Liver (tissue), 3 donors: ENCODE results near the gene IL17RE.

Source experiments
- EGR1 ChIP-seq, 2 donors: IDR thresholded peaks; 2 replicates each; pipeline ENCODE4 v1.6.1; 2016 to 2018; ENCODE audit warnings: antibody characterized with exemption in 2 of 2, low read depth in 2 of 2
- FOXA1 ChIP-seq: IDR thresholded peaks from 2 replicates; pipeline ENCODE4 v1.6.1; 2016; ENCODE audit warnings: antibody characterized with exemption
- GABPA ChIP-seq, 2 donors: IDR thresholded peaks in 1 of 2; conservative IDR thresholded peaks in 1 of 2; 2 replicates each; pipeline ENCODE4 v1.6.1; 2016; ENCODE audit warnings: antibody characterized with exemption in 2 of 2, mild to moderate bottlenecking in 1 of 2, moderate library complexity in 1 of 2
- HNF4A ChIP-seq, 2 donors: conservative IDR thresholded peaks; 2 replicates each; pipeline ENCODE4 v1.6.1; 2016; ENCODE audit warnings: antibody characterized with exemption in 2 of 2, mild to moderate bottlenecking in 2 of 2
- JUND ChIP-seq, 2 donors: IDR thresholded peaks; 2 replicates each; pipeline ENCODE4 v1.6.1; 2016; ENCODE audit warnings: antibody characterized with exemption in 2 of 2
- RAD21 ChIP-seq, 2 donors: IDR thresholded peaks; 2 replicates each; pipeline ENCODE4 v1.6.1; 2016; ENCODE audit warnings: antibody characterized with exemption in 2 of 2, mild to moderate bottlenecking in 2 of 2
- SP1 ChIP-seq: IDR thresholded peaks from 2 replicates; pipeline ENCODE4 v1.6.1; 2018; ENCODE audit warnings: antibody characterized with exemption, mild to moderate bottlenecking
- YY1 ChIP-seq: IDR thresholded peaks from 2 replicates; pipeline ENCODE4 v1.6.1; 2016; ENCODE audit warnings: antibody characterized with exemption, mild to moderate bottlenecking
- TF ChIP-seq, protein P1 (sequence below): fragments of 150-350 bp; IDR thresholded peaks from 2 replicates; pipeline ENCODE4 v1.5.1; 2017; ENCODE audit warnings: improper control_type of control experiment, low read depth, low read length; ENCODE audit not compliant: missing input control
- TF ChIP-seq, protein P2 (sequence below): IDR thresholded peaks from 2 replicates; pipeline ENCODE4 v1.6.1; 2016; ENCODE audit warnings: antibody characterized with exemption
- TF ChIP-seq, protein P3 (sequence below): IDR thresholded peaks from 2 replicates; pipeline ENCODE4 v1.6.1; 2016; ENCODE audit warnings: antibody characterized with exemption, mild to moderate bottlenecking
- TF ChIP-seq, protein P4 (sequence below): IDR thresholded peaks from 2 replicates; pipeline ENCODE4 v1.6.1; 2016; ENCODE audit warnings: antibody characterized with exemption
- TF ChIP-seq, protein P5 (sequence below): IDR thresholded peaks from 2 replicates; pipeline ENCODE4 v1.6.1; 2016; ENCODE audit warnings: antibody characterized with exemption
- donor health status: healthy.
- donor health status: healthy.

DNA sequence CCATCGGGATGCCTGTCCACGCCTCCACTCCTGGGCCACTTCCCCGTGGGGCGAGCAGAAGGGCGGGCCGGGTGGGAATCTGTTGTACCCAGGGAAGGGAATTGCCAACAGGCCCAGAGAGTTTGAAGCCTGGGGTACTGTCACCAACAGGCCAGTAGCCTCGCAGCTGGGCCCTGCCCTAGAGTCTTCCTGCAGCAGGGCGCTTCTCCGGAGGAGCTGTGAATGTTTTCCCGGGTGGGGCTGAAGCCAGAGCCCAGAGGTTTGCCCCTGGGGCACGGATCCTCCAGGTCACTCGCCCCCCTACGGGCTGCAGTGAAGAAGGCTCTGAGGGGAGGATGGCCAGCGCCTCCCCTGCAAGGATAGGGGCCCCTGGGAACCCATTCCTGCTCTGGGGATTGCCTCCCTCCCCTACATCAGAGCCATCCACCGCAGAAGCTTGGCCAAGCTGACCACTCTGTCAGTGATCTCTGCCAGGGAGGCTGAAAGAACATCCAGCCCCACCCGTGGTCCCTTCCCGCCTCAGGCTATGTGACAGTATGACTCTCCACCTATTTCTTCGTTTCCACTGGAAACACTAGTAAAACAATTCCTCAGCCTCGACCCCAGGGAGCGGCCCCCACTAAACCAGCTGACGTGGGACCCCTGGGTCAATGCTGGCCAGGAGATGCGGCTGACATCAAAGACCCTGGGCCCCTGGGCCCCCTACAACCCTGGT is 39.4 kb upstream of the IL17RE start:
- TF ChIP-seq, protein P1, sequence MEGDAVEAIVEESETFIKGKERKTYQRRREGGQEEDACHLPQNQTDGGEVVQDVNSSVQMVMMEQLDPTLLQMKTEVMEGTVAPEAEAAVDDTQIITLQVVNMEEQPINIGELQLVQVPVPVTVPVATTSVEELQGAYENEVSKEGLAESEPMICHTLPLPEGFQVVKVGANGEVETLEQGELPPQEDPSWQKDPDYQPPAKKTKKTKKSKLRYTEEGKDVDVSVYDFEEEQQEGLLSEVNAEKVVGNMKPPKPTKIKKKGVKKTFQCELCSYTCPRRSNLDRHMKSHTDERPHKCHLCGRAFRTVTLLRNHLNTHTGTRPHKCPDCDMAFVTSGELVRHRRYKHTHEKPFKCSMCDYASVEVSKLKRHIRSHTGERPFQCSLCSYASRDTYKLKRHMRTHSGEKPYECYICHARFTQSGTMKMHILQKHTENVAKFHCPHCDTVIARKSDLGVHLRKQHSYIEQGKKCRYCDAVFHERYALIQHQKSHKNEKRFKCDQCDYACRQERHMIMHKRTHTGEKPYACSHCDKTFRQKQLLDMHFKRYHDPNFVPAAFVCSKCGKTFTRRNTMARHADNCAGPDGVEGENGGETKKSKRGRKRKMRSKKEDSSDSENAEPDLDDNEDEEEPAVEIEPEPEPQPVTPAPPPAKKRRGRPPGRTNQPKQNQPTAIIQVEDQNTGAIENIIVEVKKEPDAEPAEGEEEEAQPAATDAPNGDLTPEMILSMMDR: no peak
- TF ChIP-seq RAD21 (IDR thresholded peaks at IDR 0.05) (no peak), YY1 (no peak), SP1 (no peak), HNF4A (conservative IDR thresholded peaks at IDR 0.05) (no peak), JUND (IDR thresholded peaks at IDR 0.05) (no peak), GABPA (IDR thresholded peaks at IDR 0.05 in 1 of 2, conservative IDR thresholded peaks at IDR 0.05 in 1 of 2) (no peak), FOXA1 (no peak), EGR1 (IDR thresholded peaks at IDR 0.05; ENCODE audit: low read depth in 2 of 2) (no peak)
- TF ChIP-seq, protein P2, sequence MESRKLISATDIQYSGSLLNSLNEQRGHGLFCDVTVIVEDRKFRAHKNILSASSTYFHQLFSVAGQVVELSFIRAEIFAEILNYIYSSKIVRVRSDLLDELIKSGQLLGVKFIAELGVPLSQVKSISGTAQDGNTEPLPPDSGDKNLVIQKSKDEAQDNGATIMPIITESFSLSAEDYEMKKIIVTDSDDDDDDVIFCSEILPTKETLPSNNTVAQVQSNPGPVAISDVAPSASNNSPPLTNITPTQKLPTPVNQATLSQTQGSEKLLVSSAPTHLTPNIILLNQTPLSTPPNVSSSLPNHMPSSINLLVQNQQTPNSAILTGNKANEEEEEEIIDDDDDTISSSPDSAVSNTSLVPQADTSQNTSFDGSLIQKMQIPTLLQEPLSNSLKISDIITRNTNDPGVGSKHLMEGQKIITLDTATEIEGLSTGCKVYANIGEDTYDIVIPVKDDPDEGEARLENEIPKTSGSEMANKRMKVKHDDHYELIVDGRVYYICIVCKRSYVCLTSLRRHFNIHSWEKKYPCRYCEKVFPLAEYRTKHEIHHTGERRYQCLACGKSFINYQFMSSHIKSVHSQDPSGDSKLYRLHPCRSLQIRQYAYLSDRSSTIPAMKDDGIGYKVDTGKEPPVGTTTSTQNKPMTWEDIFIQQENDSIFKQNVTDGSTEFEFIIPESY: no peak
- TF ChIP-seq, protein P3, sequence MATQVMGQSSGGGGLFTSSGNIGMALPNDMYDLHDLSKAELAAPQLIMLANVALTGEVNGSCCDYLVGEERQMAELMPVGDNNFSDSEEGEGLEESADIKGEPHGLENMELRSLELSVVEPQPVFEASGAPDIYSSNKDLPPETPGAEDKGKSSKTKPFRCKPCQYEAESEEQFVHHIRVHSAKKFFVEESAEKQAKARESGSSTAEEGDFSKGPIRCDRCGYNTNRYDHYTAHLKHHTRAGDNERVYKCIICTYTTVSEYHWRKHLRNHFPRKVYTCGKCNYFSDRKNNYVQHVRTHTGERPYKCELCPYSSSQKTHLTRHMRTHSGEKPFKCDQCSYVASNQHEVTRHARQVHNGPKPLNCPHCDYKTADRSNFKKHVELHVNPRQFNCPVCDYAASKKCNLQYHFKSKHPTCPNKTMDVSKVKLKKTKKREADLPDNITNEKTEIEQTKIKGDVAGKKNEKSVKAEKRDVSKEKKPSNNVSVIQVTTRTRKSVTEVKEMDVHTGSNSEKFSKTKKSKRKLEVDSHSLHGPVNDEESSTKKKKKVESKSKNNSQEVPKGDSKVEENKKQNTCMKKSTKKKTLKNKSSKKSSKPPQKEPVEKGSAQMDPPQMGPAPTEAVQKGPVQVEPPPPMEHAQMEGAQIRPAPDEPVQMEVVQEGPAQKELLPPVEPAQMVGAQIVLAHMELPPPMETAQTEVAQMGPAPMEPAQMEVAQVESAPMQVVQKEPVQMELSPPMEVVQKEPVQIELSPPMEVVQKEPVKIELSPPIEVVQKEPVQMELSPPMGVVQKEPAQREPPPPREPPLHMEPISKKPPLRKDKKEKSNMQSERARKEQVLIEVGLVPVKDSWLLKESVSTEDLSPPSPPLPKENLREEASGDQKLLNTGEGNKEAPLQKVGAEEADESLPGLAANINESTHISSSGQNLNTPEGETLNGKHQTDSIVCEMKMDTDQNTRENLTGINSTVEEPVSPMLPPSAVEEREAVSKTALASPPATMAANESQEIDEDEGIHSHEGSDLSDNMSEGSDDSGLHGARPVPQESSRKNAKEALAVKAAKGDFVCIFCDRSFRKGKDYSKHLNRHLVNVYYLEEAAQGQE: no peak
- TF ChIP-seq, protein P4, sequence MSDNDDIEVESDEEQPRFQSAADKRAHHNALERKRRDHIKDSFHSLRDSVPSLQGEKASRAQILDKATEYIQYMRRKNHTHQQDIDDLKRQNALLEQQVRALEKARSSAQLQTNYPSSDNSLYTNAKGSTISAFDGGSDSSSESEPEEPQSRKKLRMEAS: no peak
- TF ChIP-seq, protein P5, sequence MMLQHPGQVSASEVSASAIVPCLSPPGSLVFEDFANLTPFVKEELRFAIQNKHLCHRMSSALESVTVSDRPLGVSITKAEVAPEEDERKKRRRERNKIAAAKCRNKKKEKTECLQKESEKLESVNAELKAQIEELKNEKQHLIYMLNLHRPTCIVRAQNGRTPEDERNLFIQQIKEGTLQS: no peak
